Prostate gland (tissue), 2 donors: Measurements from ENCODE around the gene TRPV4.

Source experiments
- POLR2A ChIP-seq: fragments of 450-650 bp; IDR thresholded peaks from one replicate; pipeline ENCODE4 v1.6.1; 2016; ENCODE audit warnings: antibody characterized with exemption, mild to moderate bottlenecking
- POLR2AphosphoS5 ChIP-seq: sonication (generic); formaldehyde crosslinking; IDR thresholded peaks from one replicate; pipeline ENCODE4 v1.6.1; 2017; ENCODE audit warnings: antibody characterized with exemption
- TF ChIP-seq, protein P1 (sequence below), 4 experiments: fragments of 200-600 bp in 2 of 4; fragments of 450-650 bp in 2 of 4; sonication (generic) in 2 of 4; IDR thresholded peaks; 1 replicate in 3 of 4; 2 replicates in 1 of 4; pipeline ENCODE4 v1.5.1; 2016 to 2019; ENCODE audit warnings: antibody characterized with exemption in 4 of 4, mild to moderate bottlenecking in 2 of 4, moderate library complexity in 2 of 4

DNA sequence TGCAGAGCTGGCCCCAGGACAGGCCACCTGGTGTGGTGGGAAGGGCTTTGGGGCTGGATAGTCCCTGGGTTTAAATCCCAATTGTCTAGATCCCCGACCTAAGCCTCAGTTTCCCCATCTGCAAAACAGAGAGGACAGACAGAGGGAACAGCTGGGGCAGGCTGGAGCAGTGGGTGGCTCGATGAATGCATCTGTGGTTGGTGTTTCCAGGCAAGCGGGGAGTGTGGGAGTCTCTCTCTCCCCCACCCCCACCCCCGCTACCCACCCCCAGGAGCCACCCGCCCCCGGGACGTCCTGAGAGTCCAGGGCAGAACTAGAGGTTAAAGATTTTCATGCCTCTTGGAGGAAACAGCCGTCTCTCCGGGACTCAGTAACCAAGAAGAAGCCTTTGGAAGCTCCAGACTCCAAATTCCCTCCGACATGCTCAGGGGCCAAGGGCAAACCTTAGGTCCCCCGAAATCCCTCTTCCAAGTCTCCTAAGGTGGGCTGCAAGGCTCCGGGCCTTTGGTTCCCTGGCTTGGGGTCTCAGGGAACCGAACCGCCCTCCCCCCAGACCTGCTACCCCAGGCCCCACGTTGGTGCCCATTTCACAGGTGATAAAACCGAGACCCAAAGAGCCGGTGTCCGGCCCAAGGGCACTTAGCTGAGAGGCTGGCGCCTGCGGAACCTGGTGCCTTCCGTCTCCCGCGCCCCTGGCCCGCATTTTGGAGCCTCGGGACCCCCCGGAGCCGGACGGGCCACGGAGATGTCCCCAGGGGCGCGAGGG, 474 bp downstream of the TRPV4 start:
- TF ChIP-seq, protein P1, sequence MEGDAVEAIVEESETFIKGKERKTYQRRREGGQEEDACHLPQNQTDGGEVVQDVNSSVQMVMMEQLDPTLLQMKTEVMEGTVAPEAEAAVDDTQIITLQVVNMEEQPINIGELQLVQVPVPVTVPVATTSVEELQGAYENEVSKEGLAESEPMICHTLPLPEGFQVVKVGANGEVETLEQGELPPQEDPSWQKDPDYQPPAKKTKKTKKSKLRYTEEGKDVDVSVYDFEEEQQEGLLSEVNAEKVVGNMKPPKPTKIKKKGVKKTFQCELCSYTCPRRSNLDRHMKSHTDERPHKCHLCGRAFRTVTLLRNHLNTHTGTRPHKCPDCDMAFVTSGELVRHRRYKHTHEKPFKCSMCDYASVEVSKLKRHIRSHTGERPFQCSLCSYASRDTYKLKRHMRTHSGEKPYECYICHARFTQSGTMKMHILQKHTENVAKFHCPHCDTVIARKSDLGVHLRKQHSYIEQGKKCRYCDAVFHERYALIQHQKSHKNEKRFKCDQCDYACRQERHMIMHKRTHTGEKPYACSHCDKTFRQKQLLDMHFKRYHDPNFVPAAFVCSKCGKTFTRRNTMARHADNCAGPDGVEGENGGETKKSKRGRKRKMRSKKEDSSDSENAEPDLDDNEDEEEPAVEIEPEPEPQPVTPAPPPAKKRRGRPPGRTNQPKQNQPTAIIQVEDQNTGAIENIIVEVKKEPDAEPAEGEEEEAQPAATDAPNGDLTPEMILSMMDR (IDR thresholded peaks at IDR 0.05): no peak
- TF ChIP-seq POLR2AphosphoS5 (no peak), POLR2A (no peak)
